ENCODE results near the gene ZSCAN21. TPM values are rescaled to one million over a fixed set of nuclear protein-coding genes. Genes with fewer than 3 reads are reported as not detected.

ZSCAN21 gene
- total RNA-seq, 1 experiment from 2014 or later, result 7.3 TPM

DNA sequence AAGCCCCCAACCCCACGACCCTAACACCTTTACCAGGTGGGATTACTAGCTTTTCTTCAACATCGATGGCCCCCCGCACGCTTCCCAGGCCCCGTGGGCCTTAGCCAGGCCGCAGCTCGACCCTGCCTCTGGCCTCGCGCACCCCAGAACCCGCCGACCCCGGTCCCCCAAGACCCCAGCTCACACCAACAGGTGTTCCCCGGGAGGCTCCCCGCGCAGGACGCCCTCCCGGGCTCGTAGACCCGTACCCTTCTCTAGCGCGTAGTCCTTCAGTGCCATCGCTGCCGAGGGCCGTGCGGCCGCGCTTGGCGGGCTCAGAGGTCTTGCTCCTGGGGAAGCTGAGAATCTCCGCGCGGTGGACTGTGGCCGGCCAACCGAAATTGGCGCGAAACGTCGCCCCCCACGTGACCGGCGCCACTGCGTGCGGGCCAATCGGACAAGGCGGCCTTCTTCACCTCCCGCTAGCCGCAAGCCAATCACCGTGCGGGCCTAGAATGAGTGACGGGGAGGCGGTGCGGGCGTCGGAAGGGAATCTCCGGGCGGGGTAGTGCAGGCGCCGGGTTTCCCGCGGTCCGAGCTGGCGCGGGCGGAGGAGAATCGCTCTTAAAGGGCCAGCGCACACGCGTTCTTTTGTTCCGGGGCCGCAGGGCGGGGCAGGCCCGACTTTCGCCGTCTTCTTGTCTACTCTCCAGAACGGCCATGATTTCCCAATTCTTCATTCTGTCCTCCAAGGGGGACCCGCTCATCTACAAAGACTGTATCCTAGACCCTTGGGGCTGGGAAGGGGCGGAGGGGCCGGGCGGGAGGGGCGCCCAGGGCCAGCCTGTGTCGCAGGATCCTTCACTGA, 51.7 kb downstream of the ZSCAN21 start, which contains the start of the genes AP4M1 and MCM7:
TSS of gene AP4M1 (plus strand) at position 628 of the 847 bp plus-strand sequence. CDS start at position 700, 72 bp downstream.
TSS of gene MCM7 (minus strand) at position 382 of the 847 bp plus-strand sequence. CDS start at position 279, 103 bp downstream.
- Histone ChIP-seq H3K4me2 (ENCODE audit: low read length) (peak within 1 kb of the TSS; percentile 95), H3K79me2 (ENCODE audit: low read length) (peaks cover 48% of the 10 kb centered on the region), H3K27me3 (ENCODE audit: low read length) (no peaks in the 10 kb centered on the region), H3K4me1 (ENCODE audit: insufficient read depth, low read length) (peaks cover 19% of the 10 kb centered on the region), H3K27ac (ENCODE audit: low read length) (peak within 1 kb of the TSS; percentile 93), H3K4me3 (ENCODE audit: low read length) (peak within 1 kb of the TSS; percentile 80), H2AFZ (ENCODE audit: low read length) (peak within 1 kb of the TSS; percentile 81), H3K36me3 (ENCODE audit: low read depth, low read length) (peaks cover 35% of the 10 kb centered on the region), H4K20me1 (ENCODE audit: low read length) (peaks cover 27% of the 10 kb centered on the region), H3K9me2 (replicated peaks; ENCODE audit: low read length) (no peaks in the 10 kb centered on the region), H3F3A (ENCODE audit: low read length, unreplicated experiment) (no peaks in the 10 kb centered on the region), H3K9me3 (ENCODE audit: low read length) (no peaks in the 10 kb centered on the region), H3K9ac (ENCODE audit: low read length) (peak within 1 kb of the TSS; percentile 100)
- TF ChIP-seq EZH2 (IDR thresholded peaks at IDR 0.05; ENCODE audit: low read length, unreplicated experiment) (no peak), EZH2phosphoT487 (IDR thresholded peaks at IDR 0.05; ENCODE audit: borderline replicate concordance, low read length) (no peak)
- no TSS peak for BruUV-seq (replicated peaks)
- DNase-seq (peak; percentile 98), ATAC-seq (peak; percentile 85)
- CTCF ChIA-PET, result interaction anchor here (0.6 to 0.9 kb wide), 2 partner anchors 22 to 26 kb away, joined by 4 to 5 read pairs; partner anchors contain the start of gene MBLAC1
- POLR2A ChIA-PET (ENCODE audit: unreplicated experiment), result interaction anchor here (0.6 to 1.9 kb wide), 3 partner anchors 19 to 927 kb away, joined by 3 to 9 read pairs (median 5); partner anchors contain the start of gene MBLAC1
- intact Hi-C loops (cut with micrococcal nuclease), result loop anchor here (1.0 to 2.0 kb wide), 2 partner anchors 18 to 25 kb away; partner anchors contain the start of genes CNPY4, MBLAC1 and TAF6

DNA sequence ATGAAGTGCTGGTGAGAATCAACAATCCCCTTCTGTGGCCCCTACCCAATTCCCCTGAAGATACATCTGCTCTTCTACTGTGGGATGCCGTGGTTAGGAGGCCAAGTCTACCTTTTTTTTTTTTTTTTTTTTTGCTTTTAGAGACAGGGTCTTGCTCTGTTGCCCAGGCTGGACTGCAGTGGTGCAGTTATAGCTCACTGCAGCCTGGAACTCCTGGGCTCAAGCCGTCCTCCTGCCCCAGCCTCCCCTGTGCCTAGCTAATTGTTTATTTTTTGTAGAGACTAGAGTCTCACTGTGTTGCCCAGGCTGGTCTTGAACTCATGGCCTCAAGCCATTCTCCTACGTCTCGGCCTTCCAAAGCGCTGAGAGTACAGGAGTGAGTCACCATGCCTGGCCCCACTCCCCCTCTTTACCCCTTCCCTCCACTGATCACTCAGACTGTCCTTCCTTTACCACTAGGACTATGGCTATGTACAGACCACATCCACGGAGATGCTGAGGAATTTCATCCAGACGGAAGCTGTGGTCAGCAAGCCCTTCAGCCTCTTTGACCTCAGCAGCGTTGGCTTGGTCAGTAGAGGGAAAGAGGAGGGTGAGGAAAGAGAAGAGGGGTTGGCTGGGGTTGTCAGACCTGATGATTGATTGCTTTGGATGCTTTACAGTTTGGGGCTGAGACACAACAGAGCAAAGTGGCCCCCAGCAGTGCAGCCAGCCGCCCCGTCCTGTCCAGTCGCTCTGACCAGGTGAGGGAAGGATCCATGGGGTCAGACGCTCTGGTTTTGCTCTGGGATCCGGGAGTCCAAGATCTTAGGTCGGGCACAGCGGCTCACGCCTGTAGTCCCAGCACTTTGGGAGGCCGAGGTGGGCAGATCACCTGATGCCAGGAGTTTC, 53.6 kb downstream of the ZSCAN21 start:
- Histone ChIP-seq H2AFZ (ENCODE audit: low read length) (no peak overlapping the region), H3K27me3 (ENCODE audit: low read length) (no peaks in the 10 kb centered on the region), H3K4me1 (ENCODE audit: insufficient read depth, low read length) (peaks cover 19% of the 10 kb centered on the region), H3K4me2 (ENCODE audit: low read length) (peak overlapping the region; percentile 91), H3F3A (ENCODE audit: low read length, unreplicated experiment) (no peaks in the 10 kb centered on the region), H3K27ac (ENCODE audit: low read length) (no peak overlapping the region), H3K9me3 (ENCODE audit: low read length) (no peaks in the 10 kb centered on the region), H3K9me2 (replicated peaks; ENCODE audit: low read length) (no peaks in the 10 kb centered on the region), H3K79me2 (ENCODE audit: low read length) (peaks cover 36% of the 10 kb centered on the region), H3K4me3 (ENCODE audit: low read length) (no peak overlapping the region; the same call in 1 of the 2 replicates), H4K20me1 (ENCODE audit: low read length) (peaks cover 20% of the 10 kb centered on the region), H3K36me3 (ENCODE audit: low read depth, low read length) (peaks cover 19% of the 10 kb centered on the region), H3K9ac (ENCODE audit: low read length) (no peak overlapping the region)
- BruUV-seq (replicated peaks), result no TSS peak
- no peak for ATAC-seq
- DNase-seq, result no peak
- intact Hi-C loops (cut with micrococcal nuclease), result no loop called here
- CTCF ChIA-PET, result no interaction called here
- TF ChIP-seq EZH2phosphoT487 (IDR thresholded peaks at IDR 0.05; ENCODE audit: borderline replicate concordance, low read length) (no peak), EZH2 (IDR thresholded peaks at IDR 0.05; ENCODE audit: low read length, unreplicated experiment) (no peak)
- TF ChIP-seq, protein P1, sequence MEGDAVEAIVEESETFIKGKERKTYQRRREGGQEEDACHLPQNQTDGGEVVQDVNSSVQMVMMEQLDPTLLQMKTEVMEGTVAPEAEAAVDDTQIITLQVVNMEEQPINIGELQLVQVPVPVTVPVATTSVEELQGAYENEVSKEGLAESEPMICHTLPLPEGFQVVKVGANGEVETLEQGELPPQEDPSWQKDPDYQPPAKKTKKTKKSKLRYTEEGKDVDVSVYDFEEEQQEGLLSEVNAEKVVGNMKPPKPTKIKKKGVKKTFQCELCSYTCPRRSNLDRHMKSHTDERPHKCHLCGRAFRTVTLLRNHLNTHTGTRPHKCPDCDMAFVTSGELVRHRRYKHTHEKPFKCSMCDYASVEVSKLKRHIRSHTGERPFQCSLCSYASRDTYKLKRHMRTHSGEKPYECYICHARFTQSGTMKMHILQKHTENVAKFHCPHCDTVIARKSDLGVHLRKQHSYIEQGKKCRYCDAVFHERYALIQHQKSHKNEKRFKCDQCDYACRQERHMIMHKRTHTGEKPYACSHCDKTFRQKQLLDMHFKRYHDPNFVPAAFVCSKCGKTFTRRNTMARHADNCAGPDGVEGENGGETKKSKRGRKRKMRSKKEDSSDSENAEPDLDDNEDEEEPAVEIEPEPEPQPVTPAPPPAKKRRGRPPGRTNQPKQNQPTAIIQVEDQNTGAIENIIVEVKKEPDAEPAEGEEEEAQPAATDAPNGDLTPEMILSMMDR (conservative IDR thresholded peaks at IDR 0.05; ENCODE audit: low read depth, low read length), result no peak
- POLR2A ChIA-PET (ENCODE audit: unreplicated experiment), result interaction anchor here (0.7 kb wide), 1 partner anchor 7 kb away, joined by 6 read pairs; no protein-coding TSS in a partner anchor

DNA sequence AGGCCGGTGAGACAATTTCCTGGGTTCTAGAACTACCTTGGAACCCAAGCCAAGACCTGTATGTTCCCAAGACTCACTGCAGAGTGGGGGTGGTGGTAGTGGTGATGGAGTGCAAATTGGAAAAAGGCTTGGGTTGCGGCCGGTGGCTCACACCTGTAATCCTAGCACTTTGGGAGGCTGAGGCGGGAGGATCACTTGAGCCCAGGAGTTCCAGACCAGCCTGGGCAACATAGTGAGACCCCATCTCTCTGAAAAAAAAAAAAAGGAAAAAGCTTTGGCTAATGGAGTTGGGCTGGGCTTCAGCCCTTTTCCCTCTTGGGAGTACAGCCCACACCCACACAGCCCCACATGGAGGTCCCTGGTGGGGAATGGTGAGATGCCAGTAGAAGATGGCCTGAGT, 56.0 kb downstream of the ZSCAN21 start:
- H3K4me2 ChIP-seq (ENCODE audit: low read length), result no peak overlapping the region
- H3K36me3 ChIP-seq (ENCODE audit: low read depth, low read length), result no peaks in the 10 kb centered on the region; the same call in 1 of the 2 replicates
- ChIA-PET POLR2A (ENCODE audit: unreplicated experiment) (no interaction called here), CTCF (no interaction called here)
- no peak for DNase-seq
- H2AFZ ChIP-seq (ENCODE audit: low read length), result no peak overlapping the region
- ATAC-seq, result no peak
- H4K20me1 ChIP-seq (ENCODE audit: low read length), result no peaks in the 10 kb centered on the region
- H3K27me3 ChIP-seq (ENCODE audit: low read length), result no peaks in the 10 kb centered on the region
- H3K79me2 ChIP-seq (ENCODE audit: low read length), result peaks cover 13% of the 10 kb centered on the region
- H3F3A ChIP-seq (ENCODE audit: low read length, unreplicated experiment), result no peaks in the 10 kb centered on the region
- H3K9me3 ChIP-seq (ENCODE audit: low read length), result no peaks in the 10 kb centered on the region
- no peak overlapping the region for H3K27ac ChIP-seq (ENCODE audit: low read length)
- no peak overlapping the region for H3K4me3 ChIP-seq (ENCODE audit: low read length)
- intact Hi-C loops (cut with micrococcal nuclease), result no loop called here
- H3K4me1 ChIP-seq (ENCODE audit: insufficient read depth, low read length), result peaks cover 11% of the 10 kb centered on the region
- H3K9ac ChIP-seq (ENCODE audit: low read length), result no peak overlapping the region
- no TSS peak for BruUV-seq (replicated peaks)
- TF ChIP-seq EZH2 (IDR thresholded peaks at IDR 0.05; ENCODE audit: low read length, unreplicated experiment) (no peak), EZH2phosphoT487 (IDR thresholded peaks at IDR 0.05; ENCODE audit: borderline replicate concordance, low read length) (no peak)
- TF ChIP-seq, protein P1 (conservative IDR thresholded peaks at IDR 0.05; ENCODE audit: low read depth, low read length), result no peak
- H3K9me2 ChIP-seq (replicated peaks; ENCODE audit: low read length), result no peaks in the 10 kb centered on the region
